Suprapubic skin (tissue), 3 donors: Measurements from ENCODE around the gene PDE4D.

Experiments used
- EP300 ChIP-seq: sonication (generic); formaldehyde crosslinking; IDR thresholded peaks from one replicate; pipeline ENCODE4 v1.6.1; 2017; ENCODE audit warnings: antibody characterized with exemption
- POLR2A ChIP-seq, 2 donors: fragments of 450-650 bp; IDR thresholded peaks; one replicate each; pipeline ENCODE4 v1.6.1; 2017; ENCODE audit warnings: antibody characterized with exemption in 2 of 2, mild to moderate bottlenecking in 2 of 2, moderate library complexity in 2 of 2
- TF ChIP-seq, protein P1 (sequence below), 2 donors: fragments of 200-600 bp in 1 of 2; fragments of 450-650 bp in 1 of 2; sonication (generic) in 1 of 2; IDR thresholded peaks; one replicate each; pipeline ENCODE4 v1.5.1; 2016 to 2019; ENCODE audit warnings: antibody characterized with exemption in 2 of 2, mild to moderate bottlenecking in 1 of 2, moderate library complexity in 1 of 2

DNA sequence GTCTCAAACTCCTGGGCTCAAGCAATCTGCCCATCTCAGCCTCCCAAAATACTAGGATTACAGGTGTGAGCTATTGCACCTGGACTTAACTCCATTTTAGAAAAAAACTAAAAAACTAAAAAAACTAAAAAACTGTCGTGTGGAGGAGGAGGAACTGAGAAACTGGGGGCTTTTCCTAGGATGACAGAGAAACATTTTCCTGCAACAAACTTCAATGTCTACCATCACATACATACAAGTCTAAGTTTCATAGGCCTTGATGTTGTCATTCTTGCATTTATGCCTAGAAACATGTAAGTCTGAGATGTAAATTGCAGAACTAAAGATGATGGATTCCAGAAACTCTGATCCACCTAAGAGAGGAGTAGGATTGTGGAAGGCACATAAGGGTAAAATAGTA, 753.8 kb downstream of the PDE4D start:
- TF ChIP-seq POLR2A (IDR thresholded peaks at IDR 0.05) (no peak), EP300 (no peak)
- TF ChIP-seq, protein P1, sequence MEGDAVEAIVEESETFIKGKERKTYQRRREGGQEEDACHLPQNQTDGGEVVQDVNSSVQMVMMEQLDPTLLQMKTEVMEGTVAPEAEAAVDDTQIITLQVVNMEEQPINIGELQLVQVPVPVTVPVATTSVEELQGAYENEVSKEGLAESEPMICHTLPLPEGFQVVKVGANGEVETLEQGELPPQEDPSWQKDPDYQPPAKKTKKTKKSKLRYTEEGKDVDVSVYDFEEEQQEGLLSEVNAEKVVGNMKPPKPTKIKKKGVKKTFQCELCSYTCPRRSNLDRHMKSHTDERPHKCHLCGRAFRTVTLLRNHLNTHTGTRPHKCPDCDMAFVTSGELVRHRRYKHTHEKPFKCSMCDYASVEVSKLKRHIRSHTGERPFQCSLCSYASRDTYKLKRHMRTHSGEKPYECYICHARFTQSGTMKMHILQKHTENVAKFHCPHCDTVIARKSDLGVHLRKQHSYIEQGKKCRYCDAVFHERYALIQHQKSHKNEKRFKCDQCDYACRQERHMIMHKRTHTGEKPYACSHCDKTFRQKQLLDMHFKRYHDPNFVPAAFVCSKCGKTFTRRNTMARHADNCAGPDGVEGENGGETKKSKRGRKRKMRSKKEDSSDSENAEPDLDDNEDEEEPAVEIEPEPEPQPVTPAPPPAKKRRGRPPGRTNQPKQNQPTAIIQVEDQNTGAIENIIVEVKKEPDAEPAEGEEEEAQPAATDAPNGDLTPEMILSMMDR (IDR thresholded peaks at IDR 0.05) = no peak
